ENCODE data around the gene RHBDD2.
"Not testable (repeated sequence)": the region's sequence is repeated elsewhere in the genome, so short reads cannot be mapped to it uniquely, and the experiment has no call there.

The RHBDD2 gene

DNA sequence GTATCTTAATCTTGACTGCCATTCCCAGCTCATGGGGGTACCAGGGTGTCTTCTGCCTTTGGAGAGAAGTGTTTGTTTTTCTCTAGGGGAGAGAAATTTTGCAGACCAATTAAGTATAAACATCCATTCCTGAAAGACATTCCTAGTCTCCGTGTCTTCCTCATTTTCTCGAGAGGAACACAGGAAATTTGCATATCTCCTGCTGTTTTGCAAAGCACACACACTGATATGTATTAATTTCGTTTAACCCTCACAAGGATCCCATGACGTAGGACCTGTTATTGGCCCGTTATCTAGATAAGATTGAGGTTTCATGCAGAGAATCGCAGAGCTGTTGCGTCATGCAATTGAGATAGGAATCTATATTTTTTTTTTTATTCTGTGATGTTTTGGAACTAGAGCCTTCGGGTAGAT is 944 bp downstream of the RHBDD2 start:
- POLR2A ChIA-PET, result no interaction called here

GRCh38 chr7:75880242-75880641 is 1.4 kb downstream of the RHBDD2 start:
- ChIA-PET POLR2A (no interaction called here), CTCF (no interaction called here)
- TF ChIP-seq, protein P1, sequence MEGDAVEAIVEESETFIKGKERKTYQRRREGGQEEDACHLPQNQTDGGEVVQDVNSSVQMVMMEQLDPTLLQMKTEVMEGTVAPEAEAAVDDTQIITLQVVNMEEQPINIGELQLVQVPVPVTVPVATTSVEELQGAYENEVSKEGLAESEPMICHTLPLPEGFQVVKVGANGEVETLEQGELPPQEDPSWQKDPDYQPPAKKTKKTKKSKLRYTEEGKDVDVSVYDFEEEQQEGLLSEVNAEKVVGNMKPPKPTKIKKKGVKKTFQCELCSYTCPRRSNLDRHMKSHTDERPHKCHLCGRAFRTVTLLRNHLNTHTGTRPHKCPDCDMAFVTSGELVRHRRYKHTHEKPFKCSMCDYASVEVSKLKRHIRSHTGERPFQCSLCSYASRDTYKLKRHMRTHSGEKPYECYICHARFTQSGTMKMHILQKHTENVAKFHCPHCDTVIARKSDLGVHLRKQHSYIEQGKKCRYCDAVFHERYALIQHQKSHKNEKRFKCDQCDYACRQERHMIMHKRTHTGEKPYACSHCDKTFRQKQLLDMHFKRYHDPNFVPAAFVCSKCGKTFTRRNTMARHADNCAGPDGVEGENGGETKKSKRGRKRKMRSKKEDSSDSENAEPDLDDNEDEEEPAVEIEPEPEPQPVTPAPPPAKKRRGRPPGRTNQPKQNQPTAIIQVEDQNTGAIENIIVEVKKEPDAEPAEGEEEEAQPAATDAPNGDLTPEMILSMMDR (IDR thresholded peaks at IDR 0.05; ENCODE audit: insufficient read depth, low read length, missing control alignments), result no peak
- peak overlapping the region; percentile 94 for H3K4me3 ChIP-seq (ENCODE audit: low read depth, low read length)
- no peak for DNase-seq (ENCODE audit: low read depth, low spot score)

More for the DNA sequence above, 944 bp downstream of the RHBDD2 start:
- peak overlapping the region; percentile 94 for H3K4me3 ChIP-seq (ENCODE audit: low read depth, low read length)
- DNase-seq (ENCODE audit: low read depth, low spot score), result no peak
- TF ChIP-seq, protein P1 (IDR thresholded peaks at IDR 0.05; ENCODE audit: insufficient read depth, low read length, missing control alignments), result no peak
- CTCF ChIA-PET, result no interaction called here

DNA sequence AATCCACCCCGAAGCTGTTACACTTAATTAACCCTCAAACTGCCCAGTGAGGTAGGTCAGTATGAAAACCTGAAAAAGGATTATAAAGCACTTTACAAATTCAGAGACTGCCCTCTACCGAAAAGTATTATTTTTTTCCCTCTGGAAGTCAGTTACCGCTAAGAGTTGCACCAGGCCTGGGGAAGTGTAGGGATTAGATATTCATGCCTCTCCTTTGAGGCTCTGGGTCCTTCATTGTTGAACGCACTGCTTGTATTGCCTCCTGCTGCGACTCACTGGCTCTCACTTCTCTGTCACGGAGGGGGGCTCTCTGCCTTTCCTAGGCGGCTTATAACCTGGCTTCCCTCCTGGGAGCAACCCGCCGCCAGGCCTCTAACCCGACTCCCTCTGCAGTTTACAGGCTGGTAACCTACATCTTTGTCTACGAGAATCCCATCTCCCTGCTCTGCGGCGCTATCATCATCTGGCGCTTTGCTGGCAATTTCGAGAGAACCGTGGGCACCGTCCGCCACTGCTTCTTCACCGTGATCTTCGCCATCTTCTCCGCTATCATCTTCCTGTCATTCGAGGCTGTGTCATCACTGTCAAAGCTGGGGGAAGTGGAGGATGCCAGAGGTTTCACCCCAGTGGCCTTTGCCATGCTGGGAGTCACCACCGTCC is 2.7 kb downstream of the RHBDD2 start:
- no peak overlapping the region for H3K4me3 ChIP-seq (ENCODE audit: low read depth, low read length)
- DNase-seq (ENCODE audit: low read depth, low spot score), result no peak
- ChIA-PET CTCF (no interaction called here), POLR2A (no interaction called here)
- TF ChIP-seq, protein P1 (IDR thresholded peaks at IDR 0.05; ENCODE audit: insufficient read depth, low read length, missing control alignments), result no peak

DNA sequence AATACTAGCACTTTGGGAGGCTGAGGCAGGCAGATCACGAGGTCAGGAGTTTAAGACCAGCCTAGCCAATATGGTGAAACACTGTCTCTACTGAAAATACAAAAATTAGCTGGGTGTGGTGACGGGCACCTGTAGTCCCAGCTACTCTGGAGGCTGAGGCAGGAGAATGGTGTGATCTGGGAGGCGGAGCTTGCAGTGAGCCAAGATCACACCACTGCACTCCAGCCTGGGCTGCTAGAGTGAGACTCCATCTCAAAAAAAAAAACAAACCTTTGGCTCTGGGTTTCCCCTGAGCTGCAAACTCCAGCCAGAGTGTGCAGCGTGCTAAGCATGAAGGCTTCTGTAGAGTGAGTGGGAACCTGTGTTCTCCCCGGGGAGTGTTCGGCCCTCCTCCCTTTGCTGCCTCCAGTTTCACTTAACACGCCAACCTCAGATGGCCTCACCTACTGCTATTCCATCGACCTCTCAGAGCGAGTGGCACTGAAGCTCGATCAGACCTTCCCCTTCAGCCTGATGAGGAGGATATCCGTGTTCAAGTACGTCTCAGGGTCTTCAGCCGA is 4.5 kb downstream of the RHBDD2 start:
- POLR2A ChIA-PET, result not testable (repeated sequence)

GRCh38 chr7:75884476-75884875 is 5.6 kb downstream of the RHBDD2 start:
- POLR2A ChIA-PET, result no interaction called here
- no peak for DNase-seq (ENCODE audit: low read depth, low spot score)
- CTCF ChIA-PET, result no interaction called here
- H3K4me3 ChIP-seq (ENCODE audit: low read depth, low read length), result no peak overlapping the region
- TF ChIP-seq, protein P1 (IDR thresholded peaks at IDR 0.05; ENCODE audit: insufficient read depth, low read length, missing control alignments), result no peak

More for the DNA sequence above, 4.5 kb downstream of the RHBDD2 start:
- H3K4me3 ChIP-seq (ENCODE audit: low read depth, low read length); DNase-seq (ENCODE audit: low read depth, low spot score): not testable (repeated sequence)
- CTCF ChIA-PET, result interaction anchor here (2.1 kb wide), 1 partner anchor 17 kb away, joined by 8 read pairs; no protein-coding TSS in a partner anchor

DNA sequence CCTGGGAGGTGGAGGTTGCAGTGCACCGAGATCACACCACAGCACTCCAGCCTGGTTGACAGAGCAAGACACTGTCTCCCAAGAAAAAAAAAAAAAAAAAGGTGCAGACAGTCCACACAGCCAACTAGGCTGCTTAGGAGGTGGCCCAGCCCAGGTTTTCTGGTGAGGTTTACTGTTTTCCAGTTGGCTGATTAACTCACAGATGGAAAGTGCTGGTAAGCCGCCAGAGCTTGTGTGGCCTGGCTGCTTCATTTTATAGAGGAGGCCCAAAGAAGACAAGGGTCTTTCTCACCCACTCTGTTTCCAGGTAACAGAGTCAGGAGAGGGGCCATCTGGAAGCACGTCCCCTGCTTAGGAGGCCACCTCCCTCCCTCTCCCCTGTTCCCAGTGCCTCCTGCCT is 6.2 kb downstream of the RHBDD2 start:
- DNase-seq (ENCODE audit: low read depth, low spot score), result no peak
- CTCF ChIA-PET, result no interaction called here
- TF ChIP-seq, protein P1 (IDR thresholded peaks at IDR 0.05; ENCODE audit: insufficient read depth, low read length, missing control alignments), result no peak
- POLR2A ChIA-PET, result no interaction called here
- H3K4me3 ChIP-seq (ENCODE audit: low read depth, low read length), result no peak overlapping the region
